PC-3 (cell line): ENCODE data around the gene GBP1. TPM values are rescaled to one million over a fixed set of nuclear protein-coding genes. Genes with fewer than 3 reads are reported as not detected.
"Not testable (repeated sequence)": the region's sequence is repeated elsewhere in the genome, so short reads cannot be mapped to it uniquely, and the experiment has no call there.

Source experiments
- ATAC-seq: fragments of 200-7000 bp; cut with Tn5 transposase; 2 replicates; pipeline ENCODE4 v1.9.1; 2020; ENCODE audit warnings: mild to moderate bottlenecking, moderate library complexity
- BruUV-seq: library from RNA; stranded (reverse); fragments of 400-500 nt; replicated peaks from 2 replicates; lab custom pipeline; 2021; lab: Mats Ljungman, UMichigan
- CTCF ChIA-PET: fragments of 300-600 bp; sonication (Branson Sonifier 250); formaldehyde crosslinking; loops from one replicate; lab custom pipeline; 2022; ENCODE audit warnings: antibody characterized with exemption; lab: Charles Lee
- POLR2A ChIA-PET: fragments of 300-600 bp; sonication (Branson Sonifier 250); formaldehyde crosslinking; loops from one replicate; lab custom pipeline; 2022; ENCODE audit warnings: antibody characterized with exemption; ENCODE audit not compliant: unreplicated experiment; lab: Charles Lee
- DNase-seq: peaks from one replicate; pipeline ENCODE4 v3.0.0-alpha.2; 2015
- H2AFZ ChIP-seq: fragments of 300-600 bp; sonication (generic); 2 replicates; pipeline ENCODE4 v1.6.0; 2016; ENCODE audit warnings: antibody characterized with exemption, low read length
- H3F3A ChIP-seq: fragments of 300-600 bp; sonication (generic); one replicate; pipeline ENCODE4 v1.6.0; 2017; ENCODE audit warnings: antibody characterized with exemption, low read length, control low read depth, mild to moderate bottlenecking; ENCODE audit not compliant: unreplicated experiment
- H3K27ac ChIP-seq: fragments of 300-600 bp; sonication (generic); 2 replicates; pipeline ENCODE4 v1.5.1; 2016; ENCODE audit warnings: mild to moderate bottlenecking, low read length
- H3K27me3 ChIP-seq: fragments of 300-600 bp; sonication (generic); 2 replicates; pipeline ENCODE4 v1.6.1; 2016; ENCODE audit warnings: low read length, mixed read lengths
- H3K36me3 ChIP-seq: fragments of 300-600 bp; sonication (generic); 2 replicates; pipeline ENCODE4 v1.6.1; 2016; ENCODE audit warnings: low read depth, mixed run types, low read length, mixed read lengths
- H3K4me1 ChIP-seq: fragments of 300-600 bp; sonication (generic); 2 replicates; pipeline ENCODE4 v1.5.1; 2016; ENCODE audit warnings: low read length; ENCODE audit not compliant: insufficient read depth
- H3K4me2 ChIP-seq: fragments of 300-600 bp; sonication (generic); 2 replicates; pipeline ENCODE4 v1.6.0; 2016; ENCODE audit warnings: low read length
- H3K4me3 ChIP-seq: fragments of 300-600 bp; sonication (generic); 2 replicates; pipeline ENCODE4 v1.5.1; 2016; ENCODE audit warnings: mild to moderate bottlenecking, low read length, mixed read lengths
- H3K79me2 ChIP-seq: fragments of 300-600 bp; sonication (generic); 2 replicates; pipeline ENCODE4 v1.6.1; 2017; ENCODE audit warnings: low read length, mixed read lengths
- H3K9ac ChIP-seq: fragments of 300-600 bp; sonication (generic); 2 replicates; pipeline ENCODE4 v1.6.0; 2016; ENCODE audit warnings: mild to moderate bottlenecking, low read length
- H3K9me2 ChIP-seq: fragments of 300-600 bp; sonication (generic); replicated peaks from 2 replicates; pipeline ENCODE4 v1.6.1; 2016; ENCODE audit warnings: mixed run types, low read length, mixed read lengths
- H3K9me3 ChIP-seq: fragments of 300-600 bp; sonication (generic); 2 replicates; pipeline ENCODE4 v1.6.1; 2016; ENCODE audit warnings: low read length, mixed read lengths
- H4K20me1 ChIP-seq: fragments of 300-600 bp; sonication (generic); 2 replicates; pipeline ENCODE4 v1.6.1; 2016; ENCODE audit warnings: low read length, mixed read lengths
- CTCF ChIP-seq: fragments of 300-600 bp; sonication (generic); conservative IDR thresholded peaks from 2 replicates; pipeline ENCODE4 v1.5.1; 2017; ENCODE audit warnings: antibody characterized with exemption, low read depth, mild to moderate bottlenecking, low read length
- EZH2 ChIP-seq: fragments of 300-600 bp; sonication (generic); IDR thresholded peaks from one replicate; pipeline ENCODE4 v1.6.1; 2017; ENCODE audit warnings: antibody characterized with exemption, mild to moderate bottlenecking, low read length; ENCODE audit not compliant: unreplicated experiment
- EZH2phosphoT487 ChIP-seq: fragments of 300-600 bp; sonication (generic); IDR thresholded peaks from 2 replicates; pipeline ENCODE4 v1.6.1; 2018; ENCODE audit warnings: mild to moderate bottlenecking, antibody characterized with exemption, low read length, borderline replicate concordance
- intact Hi-C: fragments of 100-400 bp; cut with micrococcal nuclease; formaldehyde crosslinking; loops from 2 replicates; pipeline ENCODE4 v1.9.0; 2023
- total RNA-seq: library from RNA; depleted of rRNA; stranded (reverse); fragments of >200 nt; gene quantifications from 2 replicates; pipeline ENCODE4 v1.2.3, GENCODE V29; 2014

The GBP1 gene
- total RNA-seq, 1 experiment from 2014 or later: 1.0 TPM

- DNase-seq, H4K20me1 ChIP-seq, BruUV-seq, H3K9me2 ChIP-seq, POLR2A ChIA-PET, H3K9ac ChIP-seq, H3K36me3 ChIP-seq, H3K79me2 ChIP-seq, H3K4me3 ChIP-seq, intact Hi-C loops, H3F3A ChIP-seq, ATAC-seq, H3K27me3 ChIP-seq, CTCF ChIA-PET, H3K4me2 ChIP-seq, H3K4me1 ChIP-seq, H3K27ac ChIP-seq, H2AFZ ChIP-seq, H3K9me3 ChIP-seq: not testable (repeated sequence)
Observed at GRCh38 chr1:89072466-89073065, 7.6 kb upstream of the GBP1 start.

GRCh38 chr1:89070509-89070908 lies 5.5 kb upstream of the GBP1 start:
- DNase-seq: no peak
- H3K4me2 ChIP-seq: no peak overlapping the region

GRCh38 chr1:89069951-89070350 lies 4.9 kb upstream of the GBP1 start:
- Histone ChIP-seq H4K20me1 (no peaks in the 10 kb centered on the region), H3K27ac (no peak overlapping the region), H3K27me3 (no peaks in the 10 kb centered on the region), H3K9me2 (no peaks in the 10 kb centered on the region), H3K9me3 (no peaks in the 10 kb centered on the region), H2AFZ (peak overlapping the region; percentile 59; the same call in 1 of the 2 replicates), H3K9ac (no peak overlapping the region), H3K4me1 (peaks cover 6% of the 10 kb centered on the region; the same call in 1 of the 2 replicates), H3K4me3 (peak overlapping the region; percentile 7; the same call in 1 of the 2 replicates), H3K79me2 (no peaks in the 10 kb centered on the region), H3K4me2 (peak overlapping the region; percentile 53), H3F3A (no peaks in the 10 kb centered on the region), H3K36me3 (no peaks in the 10 kb centered on the region)
- ChIA-PET CTCF (no interaction called here), POLR2A (no interaction called here)
- TF ChIP-seq CTCF (no peak), EZH2 (no peak), EZH2phosphoT487 (no peak)
- no TSS peak for BruUV-seq
- intact Hi-C loops: no loop called here
- DNase-seq (no peak), ATAC-seq (no peak)

More at GRCh38 chr1:89070509-89070908, 5.5 kb upstream of the GBP1 start:
- H2AFZ ChIP-seq: no peak overlapping the region
- CTCF ChIA-PET: no interaction called here
- H3K79me2 ChIP-seq: no peaks in the 10 kb centered on the region
- H3K27me3 ChIP-seq: no peaks in the 10 kb centered on the region
- no peaks in the 10 kb centered on the region for H3K9me3 ChIP-seq
- peaks cover 6% of the 10 kb centered on the region; the same call in 1 of the 2 replicates for H3K4me1 ChIP-seq
- TF ChIP-seq EZH2phosphoT487 (no peak), CTCF (no peak), EZH2 (no peak)
- H3K36me3 ChIP-seq: no peaks in the 10 kb centered on the region
- no peak for ATAC-seq
- no peak overlapping the region for H3K9ac ChIP-seq
- no peaks in the 10 kb centered on the region for H3F3A ChIP-seq
- no peaks in the 10 kb centered on the region for H3K9me2 ChIP-seq
- intact Hi-C loops: no loop called here
- no peak overlapping the region for H3K27ac ChIP-seq
- no TSS peak for BruUV-seq
- H4K20me1 ChIP-seq: no peaks in the 10 kb centered on the region
- no peak overlapping the region for H3K4me3 ChIP-seq
- POLR2A ChIA-PET: no interaction called here
